Hippocampal formation (tissue), 2 donors: ENCODE results near the gene KLF7.
A peak's percentile ranks its signal among the peaks of the same experiment; 100 is the strongest.

Experiments
- DNase-seq, 2 donors: peaks; one replicate each; lab custom pipeline; 2025; lab: John Stamatoyannopoulos, UW

KLF7 gene

GRCh38 chr2:207123776-207124391, 41.9 kb downstream of the KLF7 start:
- DNase-seq, result no peak

DNA sequence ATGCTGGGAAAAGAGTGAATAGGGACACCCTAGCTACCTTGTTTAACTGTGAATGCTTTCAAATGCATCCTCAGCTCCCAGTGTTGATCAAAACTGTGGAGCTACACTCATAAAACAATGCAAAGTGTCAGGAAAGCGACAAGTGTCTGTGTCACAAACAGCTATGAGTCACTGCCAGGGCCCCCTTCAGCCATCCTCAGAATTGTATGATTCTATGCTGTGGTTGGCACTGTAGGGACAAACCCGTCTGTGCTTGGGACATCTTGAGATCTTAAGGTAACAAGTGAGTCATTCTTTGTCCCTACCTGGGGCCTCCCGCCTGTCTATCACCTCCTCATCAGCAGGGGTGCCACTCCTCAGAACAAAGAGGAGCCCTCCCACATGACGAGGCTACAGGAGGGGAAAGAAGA, 42.4 kb downstream of the KLF7 start:
- no peak for DNase-seq

DNA sequence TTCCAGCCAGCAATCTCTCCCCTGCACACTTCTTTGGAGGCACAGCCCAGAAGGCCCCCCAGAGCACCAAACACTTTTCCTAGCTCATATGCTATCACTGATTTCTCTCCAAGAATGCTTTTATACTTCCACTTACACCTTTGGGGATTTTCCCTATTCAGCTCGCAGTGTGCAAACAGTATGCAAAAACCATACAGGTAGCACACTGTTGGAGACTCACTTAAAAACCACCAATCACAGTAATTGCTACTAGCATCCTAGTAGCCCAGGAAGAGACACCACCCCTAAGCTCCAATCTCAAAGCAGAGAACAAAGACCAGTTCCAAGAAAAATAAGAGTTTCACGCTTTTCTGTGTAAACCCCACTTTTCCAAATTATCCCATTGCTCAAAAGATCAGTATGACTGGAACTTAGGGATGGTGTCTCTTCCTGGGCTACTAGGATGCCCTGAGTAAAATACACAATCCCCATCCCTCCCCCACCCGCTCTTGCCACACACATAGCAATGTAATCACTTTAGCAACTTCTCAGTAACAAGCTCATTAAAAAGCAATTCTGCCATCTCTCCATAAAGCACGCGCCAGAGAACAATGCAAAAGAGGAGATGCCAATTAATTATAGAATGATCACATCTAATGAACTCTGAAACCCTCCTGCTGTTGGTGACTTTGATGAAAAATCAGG, 43.0 kb downstream of the KLF7 start:
- no peak for DNase-seq

DNA sequence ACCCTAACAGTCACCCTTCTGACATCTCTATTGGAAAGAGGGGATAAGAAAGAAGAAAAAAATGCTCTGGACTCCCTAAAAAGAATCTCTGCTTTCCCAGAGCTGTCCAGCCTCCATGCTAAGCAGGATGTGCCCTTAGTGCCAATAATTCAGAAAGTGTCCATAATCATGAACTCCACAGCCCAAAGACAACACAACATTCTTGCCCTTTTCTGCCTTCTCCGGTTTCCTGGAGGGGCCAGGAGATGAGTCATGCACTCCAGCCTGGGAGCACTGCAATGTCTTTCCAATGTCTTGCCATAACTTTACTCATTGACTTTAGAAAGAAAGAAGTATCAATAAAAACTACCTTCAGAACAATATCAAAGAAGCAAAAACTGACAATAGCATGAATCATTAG, 44.0 kb downstream of the KLF7 start:
- DNase-seq, result no peak

DNA sequence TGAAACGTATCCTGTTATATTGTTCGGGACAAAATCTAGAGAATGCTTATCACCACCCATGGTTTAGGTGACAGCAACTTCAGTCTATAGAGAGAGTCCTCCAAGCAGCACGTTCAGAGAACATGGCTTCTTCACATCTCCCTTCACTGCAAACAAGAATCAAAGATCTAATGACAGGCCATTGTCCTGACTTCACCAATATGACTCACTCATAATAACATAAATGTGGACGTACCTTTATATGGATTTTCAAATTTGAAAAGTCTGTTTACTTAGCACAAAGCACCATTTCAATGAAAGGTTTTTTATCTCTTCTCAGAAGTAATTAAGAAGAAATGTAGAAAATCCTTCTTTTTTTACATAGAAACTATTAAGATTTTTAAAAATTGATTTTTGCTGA, 46.7 kb downstream of the KLF7 start:
- no peak for DNase-seq

DNA sequence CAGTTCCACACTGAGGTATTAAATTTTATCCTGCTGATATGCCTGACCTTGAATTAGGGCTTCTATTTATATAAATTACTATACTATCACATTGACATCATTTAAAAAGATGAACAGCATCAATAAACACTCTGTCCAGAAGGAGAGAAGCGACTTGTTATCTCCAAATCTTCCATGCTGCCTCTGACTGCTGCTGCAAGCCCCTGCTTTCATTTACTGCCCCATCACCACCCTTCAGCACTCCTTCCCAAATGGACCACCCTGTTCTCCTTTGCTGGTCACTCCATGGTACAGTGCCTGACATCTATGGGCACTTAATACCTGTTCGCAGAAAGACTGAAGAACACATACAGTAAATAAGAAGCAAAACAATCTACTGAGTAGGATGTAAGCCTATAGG, 48.1 kb downstream of the KLF7 start:
- no peak for DNase-seq

DNA sequence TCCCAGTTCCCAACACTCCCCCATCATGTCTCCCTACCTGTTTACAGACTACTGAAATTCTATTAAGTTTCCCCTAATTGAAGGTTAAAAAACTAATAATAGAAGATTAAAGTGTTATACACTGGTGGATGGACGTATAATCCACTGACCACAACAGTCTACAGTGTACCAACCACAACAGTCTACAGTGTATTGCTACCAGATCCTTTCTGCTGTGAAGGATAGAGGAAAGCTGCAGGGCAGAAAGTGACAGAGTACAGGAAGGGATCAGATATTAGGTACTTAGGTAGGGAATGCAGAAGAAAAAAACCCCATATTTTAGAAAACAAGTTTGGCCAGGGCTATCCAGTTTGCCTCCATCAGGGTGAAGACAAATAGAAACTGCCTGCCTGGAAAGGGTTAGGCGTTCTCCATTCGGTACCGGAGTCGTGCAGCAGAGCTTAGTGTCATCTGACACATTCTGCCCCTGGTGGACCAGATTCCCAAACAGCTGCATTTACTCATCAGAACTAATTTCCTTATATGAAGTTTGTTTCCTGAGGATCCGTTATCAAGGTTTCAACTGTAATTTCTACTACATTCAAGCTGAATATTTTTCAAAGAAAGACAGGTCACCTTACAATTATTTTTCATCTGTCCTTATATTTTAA, 49.9 kb downstream of the KLF7 start:
- peak; percentile 35 to 73 for DNase-seq

GRCh38 chr2:207113414-207113813, 52.3 kb downstream of the KLF7 start:
- DNase-seq, result peak; percentile 77 to 79

DNA sequence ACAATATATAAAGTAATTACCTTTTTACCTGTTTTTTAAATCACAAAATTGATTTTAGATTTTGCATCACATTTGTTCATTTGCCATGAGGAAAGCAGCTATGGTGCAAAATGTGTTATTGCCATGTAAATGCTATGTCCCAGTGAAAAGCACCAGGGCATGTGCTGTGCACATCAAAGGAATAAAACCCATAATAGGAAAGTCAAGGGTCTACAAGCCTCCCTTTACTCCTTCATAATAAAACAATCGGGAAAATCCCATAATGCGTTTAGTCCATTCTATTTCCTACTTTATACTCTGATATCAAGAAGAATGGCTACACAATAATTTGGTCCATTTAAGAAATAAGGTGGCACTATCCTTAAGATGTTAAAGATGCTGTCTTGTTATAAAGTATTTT, 53.0 kb downstream of the KLF7 start:
- DNase-seq, result no peak

DNA sequence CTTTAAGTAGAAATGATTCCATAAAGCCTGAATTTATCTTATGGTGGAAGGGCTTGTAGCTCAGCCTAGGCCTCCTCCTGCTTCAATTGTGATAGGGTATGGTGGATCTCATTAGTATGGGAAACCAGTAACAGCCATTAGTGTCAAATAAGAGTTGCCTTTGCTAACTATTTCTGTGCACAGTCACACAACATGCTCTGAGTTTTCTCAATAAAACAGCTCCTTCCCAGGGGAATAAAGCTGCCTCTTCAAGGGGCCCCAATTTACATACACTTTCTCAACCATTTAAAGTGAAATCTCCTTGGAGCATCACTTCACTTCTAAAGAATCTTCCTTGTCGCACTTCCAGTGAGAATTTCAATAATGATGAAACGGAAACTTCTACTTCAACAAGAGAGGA, 53.4 kb downstream of the KLF7 start:
- DNase-seq, result peak in 1 of 2 donors; percentile 37

GRCh38 chr2:207111757-207112156, 54.0 kb downstream of the KLF7 start:
- DNase-seq, result no peak

GRCh38 chr2:207110715-207111114, 55.0 kb downstream of the KLF7 start:
- DNase-seq, result no peak

DNA sequence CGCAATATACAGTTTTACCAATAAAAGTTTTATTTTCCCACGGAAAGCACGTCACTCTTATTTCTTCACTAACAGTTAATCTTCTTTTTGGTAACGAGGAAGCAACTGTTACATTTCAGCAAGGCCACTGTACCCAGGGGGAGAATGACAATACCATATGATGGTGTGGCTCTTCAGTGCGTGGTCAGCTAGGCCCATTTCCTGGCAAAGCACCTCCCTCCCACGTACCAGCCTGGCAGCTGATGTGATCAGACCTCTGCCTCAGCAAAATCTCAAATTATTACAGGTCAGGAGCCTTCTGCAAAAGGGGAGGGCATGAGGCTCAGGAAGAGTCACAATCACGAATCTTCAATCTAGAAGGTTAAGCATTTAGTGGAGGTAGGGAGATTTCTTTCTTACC, 55.4 kb downstream of the KLF7 start:
- DNase-seq, result no peak

DNA sequence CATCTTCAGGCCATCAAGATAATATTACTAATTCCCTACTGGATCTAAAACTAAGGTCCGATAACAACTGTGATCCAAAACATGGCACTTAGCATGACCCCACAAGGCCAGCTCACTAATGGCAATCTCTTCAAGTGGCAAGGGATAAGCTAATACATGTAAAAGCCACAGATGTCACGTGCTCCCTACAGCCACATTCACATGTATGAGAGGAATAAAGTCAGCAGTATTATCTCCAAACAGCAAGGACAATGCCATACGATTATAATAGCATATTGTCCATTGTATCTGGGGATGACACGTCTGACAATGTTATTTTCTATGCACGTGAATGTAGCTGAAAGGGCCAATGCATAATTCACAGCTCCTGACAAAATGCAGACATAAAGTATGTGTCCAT, 56.0 kb downstream of the KLF7 start:
- DNase-seq, result peak in 1 of 2 donors; percentile 40

DNA sequence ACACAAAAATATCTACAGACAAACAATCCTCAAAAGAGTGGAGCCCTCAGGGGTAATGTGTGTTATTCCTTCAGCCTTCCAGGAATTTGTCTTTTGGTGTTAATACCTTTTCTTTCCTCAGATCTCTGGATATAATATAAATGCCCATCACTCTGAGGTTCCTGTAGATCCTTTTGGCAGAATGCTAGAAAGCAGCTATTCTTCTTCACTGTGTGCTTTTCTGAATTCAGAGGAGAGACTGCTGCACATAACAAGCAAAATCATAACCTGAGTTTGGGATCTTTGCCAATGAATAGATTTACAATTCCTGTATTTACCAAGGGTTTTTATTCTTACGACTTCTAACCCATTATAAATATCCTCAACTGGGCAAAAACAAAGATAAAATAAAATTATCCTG, 57.3 kb downstream of the KLF7 start:
- DNase-seq, result no peak

GRCh38 chr2:207107551-207107950, 58.2 kb downstream of the KLF7 start:
- DNase-seq, result peak; percentile 57 to 69

- DNase-seq, result peak in 1 of 2 donors; percentile 28
Observed at GRCh38 chr2:207107131-207107530, 58.6 kb downstream of the KLF7 start.

- DNase-seq, result no peak
Observed at GRCh38 chr2:207103132-207103531, 62.6 kb downstream of the KLF7 start.

DNA sequence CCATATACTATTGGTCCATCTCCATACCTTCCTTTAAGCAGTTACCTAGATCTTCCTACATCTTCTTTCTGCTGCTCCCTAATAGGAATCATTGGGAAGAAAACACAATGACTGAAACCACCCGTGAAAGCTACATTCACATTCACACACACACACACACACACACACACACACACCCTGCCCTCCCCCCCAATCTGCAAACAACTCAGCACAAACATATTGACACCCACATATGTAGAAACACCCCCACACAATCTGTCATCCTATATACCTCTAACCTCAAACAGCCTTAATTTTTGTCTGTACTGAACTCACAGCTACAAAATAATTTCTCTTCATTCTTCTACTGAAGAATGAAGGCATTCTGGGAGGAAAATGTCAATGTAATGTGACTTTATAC, 63.8 kb downstream of the KLF7 start:
- no peak for DNase-seq

DNA sequence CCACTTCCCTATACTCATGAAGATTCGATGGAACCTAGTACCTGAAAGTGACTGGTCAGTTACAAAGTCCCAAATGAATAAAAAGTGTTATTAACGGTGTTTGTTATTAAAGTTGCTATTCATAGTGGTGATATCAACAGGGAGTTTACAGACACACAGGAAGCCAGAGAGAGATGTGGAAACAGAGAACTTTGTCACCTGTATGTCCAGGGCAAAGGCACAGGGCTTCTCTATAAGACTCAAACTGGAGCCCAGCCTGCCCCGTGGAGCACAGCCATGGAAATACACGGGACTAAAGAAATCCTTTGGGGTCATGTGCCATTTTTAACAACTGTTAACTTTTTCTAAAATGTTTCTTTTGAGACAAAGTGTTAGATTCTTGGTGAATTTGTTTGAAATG, 68.5 kb downstream of the KLF7 start:
- no peak for DNase-seq

- no peak for DNase-seq
Observed at GRCh38 chr2:207095963-207096362, 69.8 kb downstream of the KLF7 start.

DNA sequence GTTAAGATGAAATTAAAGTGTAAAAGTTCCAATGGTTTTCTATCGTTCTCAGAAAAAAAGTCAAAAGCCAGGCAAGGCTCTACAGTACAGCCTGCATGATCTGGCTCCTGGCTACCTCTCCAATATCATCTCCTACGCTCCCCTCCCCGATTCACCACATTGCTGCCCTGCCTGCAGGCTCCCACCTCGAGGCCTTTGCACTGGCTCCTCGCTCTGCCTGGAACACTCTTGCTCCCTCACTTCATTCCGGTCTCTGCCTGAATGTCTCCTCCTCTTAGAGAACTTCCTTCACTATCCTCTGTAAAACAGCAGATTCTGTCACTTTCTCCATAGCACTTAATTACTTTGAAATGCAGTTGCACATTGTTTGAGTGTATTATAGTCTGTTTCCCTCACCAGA, 72.5 kb downstream of the KLF7 start:
- DNase-seq, result no peak

DNA sequence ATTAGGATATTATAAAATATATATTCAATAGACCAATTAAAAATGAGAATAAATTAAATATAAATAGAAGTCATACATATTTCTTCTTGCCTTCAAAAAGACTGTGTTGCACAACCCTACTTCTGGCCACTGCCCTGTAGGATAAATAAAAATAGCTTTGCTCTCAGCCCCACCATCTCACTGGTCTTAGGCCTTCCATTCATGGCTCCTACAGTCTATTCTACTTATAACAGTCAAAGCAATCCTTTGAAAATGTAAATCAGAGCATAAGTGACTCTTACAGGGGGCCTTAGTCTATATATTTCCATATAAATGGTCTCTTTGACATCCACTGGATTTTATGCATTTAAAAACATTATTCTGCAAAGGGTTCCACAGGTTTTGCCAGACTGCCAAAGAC, 72.9 kb downstream of the KLF7 start:
- DNase-seq, result no peak
